Activated CD4-positive, alpha-beta T cell treated with anti-CD3 and anti-CD28 coated beads, Interleukin-10, Interleukin-2, amounts not matched to agents 100 ng/mL and 50 ng/mL, durations not matched to agents 16 hours and 8 hours (primary cell): ENCODE results near the gene SLC12A2.

ENCODE experiments used
- DNase-seq: peaks from one replicate; pipeline ENCODE4 v3.0.0-alpha.2; 2020

Gene SLC12A2

GRCh38 chr5:128172102-128172501 lies 88.5 kb downstream of the SLC12A2 start:
- no peak for DNase-seq

- DNase-seq: no peak
Measured at GRCh38 chr5:128174951-128175350, 91.4 kb downstream of the SLC12A2 start.

DNA sequence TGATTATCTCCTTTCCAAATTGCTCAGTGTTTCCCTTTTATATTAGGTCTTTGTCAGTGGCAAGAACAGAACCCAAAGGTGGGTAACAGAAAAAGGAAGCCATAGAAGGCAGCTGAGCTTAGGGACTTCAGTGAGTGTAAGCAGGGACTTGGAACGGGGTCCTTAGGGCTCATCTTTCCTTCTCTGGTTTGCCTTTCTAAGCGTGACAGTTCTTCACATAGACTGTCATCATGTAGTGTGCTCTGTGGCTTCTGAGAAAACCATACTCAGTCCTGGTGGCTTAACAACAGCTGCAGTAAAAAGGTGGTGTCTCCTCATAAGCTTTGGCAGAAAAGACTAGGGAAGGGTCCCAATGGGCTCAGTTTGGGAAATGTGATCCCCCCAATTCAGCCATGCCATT lies 108.8 kb downstream of the SLC12A2 start:
- DNase-seq: no peak

- DNase-seq: no peak
Measured at GRCh38 chr5:128193665-128194390, 110.3 kb downstream of the SLC12A2 start.

DNA sequence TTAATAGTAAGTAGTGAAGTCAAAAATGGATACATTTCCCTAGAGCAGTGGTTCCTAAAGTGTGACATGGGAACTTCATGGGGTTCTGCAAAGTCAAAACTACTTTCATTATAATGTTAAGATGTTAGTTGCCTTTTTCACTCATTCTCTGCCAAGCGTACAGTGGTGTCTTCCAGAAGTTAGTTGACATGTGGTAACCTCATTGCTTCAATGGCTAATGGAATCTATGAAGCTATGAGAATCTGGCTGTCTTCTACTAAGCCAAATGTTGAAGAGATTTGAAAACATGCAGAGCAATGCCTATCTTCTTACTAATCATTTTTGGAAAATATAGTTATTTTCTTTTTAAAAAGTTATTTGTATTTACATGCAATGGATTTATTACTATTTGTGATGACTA lies 111.8 kb downstream of the SLC12A2 start:
- DNase-seq: no peak

DNA sequence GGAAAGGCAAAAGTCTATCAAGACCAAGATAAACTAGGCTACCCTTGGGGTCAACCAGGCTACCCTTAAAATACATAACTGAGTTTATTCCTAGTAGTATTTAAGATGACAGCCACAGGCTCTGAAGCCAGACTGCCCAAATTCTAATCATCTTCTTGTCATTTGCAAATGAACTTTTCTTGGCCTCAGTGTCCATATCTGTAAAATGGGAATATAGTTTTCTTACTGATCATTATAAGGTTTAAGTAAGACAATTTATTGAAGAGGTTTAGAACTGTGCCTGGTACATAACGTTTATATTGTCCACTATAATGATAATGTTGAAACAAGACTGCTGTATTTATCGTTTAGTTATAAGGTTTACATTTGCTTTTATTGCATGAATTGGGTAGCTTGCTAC lies 112.5 kb downstream of the SLC12A2 start:
- DNase-seq: no peak

DNA sequence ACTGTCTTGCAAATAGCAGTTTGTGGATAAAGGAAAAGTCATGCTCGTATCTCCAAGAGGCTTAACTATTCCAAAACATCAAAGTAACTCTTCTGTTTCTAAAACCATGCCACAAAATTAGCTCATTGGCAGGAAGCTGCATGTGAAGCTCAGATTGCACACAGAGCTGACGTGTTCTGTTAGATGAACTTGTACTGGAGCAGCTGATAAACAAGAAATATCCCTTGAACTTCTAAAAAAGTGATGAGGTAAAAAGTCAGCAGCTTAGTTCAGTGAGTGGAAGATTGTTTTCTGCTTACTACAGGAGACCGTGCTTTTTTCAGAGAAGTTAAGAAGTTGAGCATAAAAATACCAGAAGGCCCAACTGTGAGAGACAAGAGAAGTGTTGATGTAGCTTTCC lies 113.2 kb downstream of the SLC12A2 start:
- no peak for DNase-seq

DNA sequence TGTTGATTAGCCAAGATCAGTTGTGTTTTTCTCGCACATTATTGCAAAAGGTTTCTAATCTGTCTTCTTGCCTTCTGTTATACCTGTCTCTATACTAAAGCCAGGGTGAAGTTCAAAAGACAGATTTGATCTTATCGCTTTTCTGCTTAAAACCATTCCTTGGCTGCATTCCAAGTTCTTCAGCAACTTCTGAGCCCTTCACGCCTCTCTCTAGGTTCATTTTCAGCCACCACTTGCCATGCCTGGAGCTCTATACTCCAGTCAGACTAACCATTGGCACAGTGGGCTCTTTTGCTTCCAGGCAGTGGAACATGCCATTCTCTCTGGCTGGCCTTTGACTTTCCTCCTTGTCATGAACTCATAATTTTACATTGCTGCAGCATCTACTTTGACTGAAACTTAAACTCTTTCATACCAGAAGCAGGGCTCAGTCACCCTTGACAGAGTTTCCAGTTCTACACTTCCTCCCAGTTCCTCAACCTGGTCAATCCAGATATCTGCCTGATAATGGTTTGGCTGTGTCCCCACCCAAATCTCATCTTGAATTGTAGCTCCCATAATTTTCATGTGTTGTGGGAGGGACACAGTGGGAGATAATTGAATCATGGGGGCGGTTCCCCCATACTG lies 114.4 kb downstream of the SLC12A2 start:
- no peak for DNase-seq

DNA sequence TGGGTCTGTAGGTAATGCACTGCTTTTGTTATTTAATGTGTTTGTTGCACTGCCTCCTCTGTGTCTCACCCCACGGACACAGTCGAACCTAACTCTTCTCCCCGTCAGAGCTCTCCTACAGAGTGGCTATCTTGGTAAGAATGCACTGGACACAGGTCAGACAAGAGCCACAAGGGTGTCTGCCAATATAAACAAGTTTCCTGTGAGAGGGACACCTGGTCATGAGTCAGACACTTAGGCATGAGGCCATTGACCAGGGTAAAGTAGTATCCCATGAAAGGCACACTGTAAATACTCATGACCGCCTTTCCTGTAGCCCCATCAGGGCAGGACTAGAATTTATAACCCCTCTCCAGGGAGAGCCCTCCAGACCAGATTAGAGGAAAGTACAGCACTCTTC lies 115.5 kb downstream of the SLC12A2 start:
- DNase-seq: no peak

GRCh38 chr5:128199611-128200010 lies 116.0 kb downstream of the SLC12A2 start:
- no peak for DNase-seq

DNA sequence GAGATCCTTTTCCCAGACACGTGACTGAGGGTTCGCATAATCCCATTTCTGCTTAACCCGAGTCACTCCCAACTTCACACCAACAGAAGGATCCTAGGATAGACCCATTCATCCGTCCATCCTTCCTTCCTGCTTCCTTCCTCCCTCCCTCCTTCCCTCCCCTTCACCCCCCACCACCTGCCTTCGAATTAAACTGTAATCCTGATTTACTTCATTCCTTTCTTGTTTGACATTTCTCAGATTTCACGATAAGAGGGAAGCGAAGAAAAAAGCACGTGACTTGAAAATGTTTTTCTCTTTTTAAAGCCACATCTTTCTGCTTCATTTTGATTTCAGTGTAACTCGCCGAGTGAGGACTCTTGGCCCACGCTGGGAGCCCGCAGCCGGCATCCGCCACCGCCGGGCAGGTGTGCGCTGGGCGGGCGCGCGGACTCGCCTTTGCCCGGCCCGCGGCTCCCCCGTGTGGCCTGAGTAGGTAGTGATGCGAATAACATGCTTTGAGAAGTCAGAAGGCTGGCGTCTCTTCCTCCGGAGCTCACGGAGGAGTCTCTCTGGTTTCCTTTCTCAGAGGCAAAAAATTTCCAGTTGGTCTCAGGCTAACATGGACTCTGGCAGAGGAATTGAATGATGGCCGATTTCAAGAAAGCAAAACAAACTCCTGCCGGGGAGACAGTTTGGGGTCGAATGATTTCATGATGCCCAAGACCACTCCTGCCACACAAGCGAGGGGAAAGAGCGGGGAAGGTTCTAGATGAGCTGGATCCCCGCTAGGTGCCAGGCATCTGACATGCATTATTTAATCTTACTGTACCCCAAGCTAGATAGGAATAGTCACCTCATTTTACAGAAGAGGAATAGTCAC lies 117.7 kb downstream of the SLC12A2 start:
- peak; percentile 83 for DNase-seq

DNA sequence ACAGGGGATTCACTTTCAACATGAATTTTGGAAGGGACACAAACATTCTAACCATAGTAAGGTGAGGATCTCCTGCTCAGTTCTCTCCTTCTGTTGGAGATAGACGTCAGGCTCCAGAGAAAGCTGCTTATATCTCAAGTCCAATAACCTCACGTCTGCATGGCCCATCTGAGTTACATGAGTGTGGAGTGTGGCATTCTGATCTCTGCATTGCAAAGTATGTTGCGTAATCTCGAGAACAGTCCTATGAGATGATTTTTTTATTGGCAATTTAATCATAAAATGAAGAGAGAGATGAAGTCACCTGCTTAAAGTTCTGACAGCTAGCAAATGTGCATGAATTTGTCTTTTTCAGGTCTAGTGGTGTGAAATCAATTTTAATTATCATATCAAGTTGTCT lies 118.8 kb downstream of the SLC12A2 start:
- no peak for DNase-seq

DNA sequence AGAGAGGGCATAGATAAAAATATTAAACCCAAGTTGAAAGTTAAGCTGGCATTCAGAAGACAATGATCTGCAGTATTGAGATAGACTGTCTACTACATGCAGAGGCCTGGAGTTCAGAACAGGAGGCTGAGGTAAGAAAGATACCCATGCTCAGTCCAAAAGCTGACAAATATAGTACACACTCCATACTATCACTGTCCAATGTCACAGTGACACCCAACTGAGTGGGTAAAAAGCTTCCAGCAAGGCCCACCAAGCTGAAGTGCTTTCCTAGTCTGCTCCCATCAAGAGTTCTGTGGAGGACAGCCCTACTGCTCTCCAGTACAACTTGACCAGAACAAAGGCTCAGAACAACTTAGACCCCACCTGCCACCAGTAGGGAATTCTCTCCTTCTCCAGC lies 124.9 kb downstream of the SLC12A2 start:
- no peak for DNase-seq

DNA sequence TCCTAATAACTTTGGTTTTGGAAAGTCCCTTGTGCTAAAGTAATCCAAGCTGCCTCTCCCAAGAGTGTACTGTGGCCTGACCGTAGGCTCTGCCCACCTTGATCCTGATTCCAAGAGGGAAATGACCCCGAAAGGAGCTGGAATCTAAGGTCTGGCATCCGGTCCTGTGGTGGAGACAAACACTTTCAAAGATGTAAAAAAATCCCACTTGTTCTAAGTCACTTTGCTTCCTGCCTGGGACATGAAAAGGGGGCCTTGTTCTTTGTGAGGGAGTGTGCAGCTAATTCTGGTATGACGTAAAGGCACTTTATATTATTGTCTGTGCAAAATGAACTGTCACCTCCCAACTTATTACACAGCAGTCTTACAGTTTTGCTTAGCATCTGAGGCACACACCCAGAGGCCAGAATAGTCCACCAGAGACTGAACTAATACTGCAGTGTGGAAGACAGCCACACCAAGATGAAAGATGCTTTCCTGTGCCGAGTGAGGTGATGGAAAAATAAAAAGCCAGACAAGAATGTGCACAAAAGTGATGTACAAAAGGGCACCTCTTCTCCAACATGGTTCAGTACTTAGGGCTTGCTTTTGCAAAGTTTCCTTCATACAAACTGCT lies 128.7 kb downstream of the SLC12A2 start:
- DNase-seq: no peak

- DNase-seq: peak; percentile 58
Measured at GRCh38 chr5:128213340-128213739, 129.8 kb downstream of the SLC12A2 start.

GRCh38 chr5:128213833-128214232 lies 130.3 kb downstream of the SLC12A2 start:
- no peak for DNase-seq

DNA sequence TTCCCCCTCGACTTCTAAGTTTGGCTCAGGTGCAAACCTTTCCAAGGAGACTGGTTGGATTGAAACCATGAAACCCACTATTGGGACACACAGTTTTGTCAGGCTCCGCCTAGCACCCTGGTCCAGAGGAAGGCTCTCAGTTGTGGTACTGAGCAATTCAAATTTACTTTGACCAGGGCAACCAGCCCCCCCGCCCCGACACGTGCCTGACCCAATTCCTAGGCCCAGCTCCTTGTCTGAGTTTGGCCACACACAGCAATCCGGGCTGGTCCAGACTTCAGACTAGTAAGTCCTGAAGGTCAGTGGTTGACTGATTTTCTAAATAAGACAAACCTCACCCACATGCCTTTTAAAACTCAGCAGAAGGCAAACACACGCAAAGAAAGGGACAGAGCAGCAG lies 132.7 kb downstream of the SLC12A2 start:
- DNase-seq: no peak

- no peak for DNase-seq
Measured at GRCh38 chr5:128216860-128217531, 133.4 kb downstream of the SLC12A2 start.

DNA sequence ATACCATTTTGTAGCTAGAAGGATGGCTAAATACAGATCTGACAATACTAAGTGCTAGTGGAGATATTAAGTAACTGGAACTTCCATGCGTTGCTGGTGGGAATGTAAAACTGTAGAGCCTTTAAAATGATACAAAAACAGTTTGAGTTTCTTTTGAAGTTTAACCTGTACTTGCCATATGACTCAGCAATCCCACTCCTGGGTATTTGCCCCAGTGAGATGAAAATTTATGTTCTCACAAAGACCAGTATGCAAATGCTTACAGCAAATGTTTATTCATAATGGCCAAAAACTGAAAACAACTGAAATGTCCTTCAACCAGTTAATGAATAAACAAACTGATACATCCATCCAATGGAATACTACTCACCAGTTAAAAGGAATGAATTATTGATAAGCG lies 137.3 kb downstream of the SLC12A2 start:
- no peak for DNase-seq

DNA sequence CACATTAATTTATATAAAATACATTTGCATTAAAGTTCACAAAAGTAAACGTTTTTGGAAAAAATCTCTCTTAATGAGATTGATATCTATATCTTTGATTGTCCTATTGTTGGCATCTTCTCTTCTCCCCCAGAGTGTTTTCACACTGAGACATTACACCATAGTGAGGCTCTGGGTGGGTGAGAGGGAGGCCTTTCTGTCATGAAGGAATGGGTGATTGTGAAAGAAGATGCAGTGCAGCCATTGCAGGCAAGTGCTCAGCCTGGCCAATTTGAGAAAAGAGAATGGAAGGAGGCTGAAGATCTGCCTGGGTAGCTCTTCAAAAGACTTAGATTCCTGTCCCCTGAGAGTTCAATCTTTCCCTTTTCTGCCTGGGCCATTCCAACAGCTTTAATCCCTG lies 140.8 kb downstream of the SLC12A2 start:
- no peak for DNase-seq

DNA sequence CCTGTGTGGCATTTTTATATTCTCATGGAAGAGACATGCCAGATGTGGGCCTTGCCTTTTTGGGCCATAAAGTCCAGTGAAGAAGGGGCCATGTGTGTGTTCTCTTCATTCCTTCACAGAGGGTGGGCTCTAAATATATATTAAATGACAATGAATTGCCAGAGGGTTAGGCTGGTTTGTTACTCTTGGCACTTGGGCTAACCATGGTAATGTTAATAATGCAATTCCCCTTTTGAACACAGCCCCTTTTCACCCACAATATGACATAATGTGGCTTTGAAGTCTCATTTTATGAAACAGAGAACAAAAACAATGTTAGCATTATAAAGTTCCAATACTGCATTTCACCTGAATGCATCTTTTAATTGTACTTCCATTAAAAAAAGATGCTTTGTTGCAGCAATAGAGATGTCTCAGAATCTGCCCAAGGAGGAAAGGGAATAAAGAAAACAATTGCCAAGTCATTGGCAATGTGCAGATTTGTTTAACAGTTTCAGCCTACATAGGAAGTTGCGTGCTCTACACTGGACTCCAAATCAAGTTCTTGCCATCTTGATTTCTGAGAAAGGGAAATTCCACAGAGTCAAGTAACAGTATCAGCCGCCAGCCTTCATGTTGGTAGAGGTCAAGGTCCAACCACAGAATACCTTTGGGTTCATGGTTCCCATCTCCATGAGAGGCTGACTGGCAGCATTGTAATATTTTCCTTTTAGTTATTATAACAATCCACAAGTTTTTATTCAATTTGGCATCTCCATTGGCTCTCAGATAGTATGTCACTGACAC lies 141.9 kb downstream of the SLC12A2 start:
- no peak for DNase-seq

GRCh38 chr5:128228008-128228407 lies 144.4 kb downstream of the SLC12A2 start:
- peak; percentile 8 for DNase-seq
